Raji (cell line): Measurements from ENCODE around the gene STAG3.

Source experiments
- POLR2A ChIP-seq: IDR thresholded peaks from 2 replicates; pipeline ENCODE4 v1.6.1; 2011; ENCODE audit warnings: low read depth, low read length, control low read depth; ENCODE audit not compliant: insufficient read depth

The STAG3 gene

GRCh38 chr7:100153708-100154535 lies 23.8 kb upstream of the STAG3 start:
- no peak; the same call in 1 of the 2 replicates for TF ChIP-seq POLR2A

DNA sequence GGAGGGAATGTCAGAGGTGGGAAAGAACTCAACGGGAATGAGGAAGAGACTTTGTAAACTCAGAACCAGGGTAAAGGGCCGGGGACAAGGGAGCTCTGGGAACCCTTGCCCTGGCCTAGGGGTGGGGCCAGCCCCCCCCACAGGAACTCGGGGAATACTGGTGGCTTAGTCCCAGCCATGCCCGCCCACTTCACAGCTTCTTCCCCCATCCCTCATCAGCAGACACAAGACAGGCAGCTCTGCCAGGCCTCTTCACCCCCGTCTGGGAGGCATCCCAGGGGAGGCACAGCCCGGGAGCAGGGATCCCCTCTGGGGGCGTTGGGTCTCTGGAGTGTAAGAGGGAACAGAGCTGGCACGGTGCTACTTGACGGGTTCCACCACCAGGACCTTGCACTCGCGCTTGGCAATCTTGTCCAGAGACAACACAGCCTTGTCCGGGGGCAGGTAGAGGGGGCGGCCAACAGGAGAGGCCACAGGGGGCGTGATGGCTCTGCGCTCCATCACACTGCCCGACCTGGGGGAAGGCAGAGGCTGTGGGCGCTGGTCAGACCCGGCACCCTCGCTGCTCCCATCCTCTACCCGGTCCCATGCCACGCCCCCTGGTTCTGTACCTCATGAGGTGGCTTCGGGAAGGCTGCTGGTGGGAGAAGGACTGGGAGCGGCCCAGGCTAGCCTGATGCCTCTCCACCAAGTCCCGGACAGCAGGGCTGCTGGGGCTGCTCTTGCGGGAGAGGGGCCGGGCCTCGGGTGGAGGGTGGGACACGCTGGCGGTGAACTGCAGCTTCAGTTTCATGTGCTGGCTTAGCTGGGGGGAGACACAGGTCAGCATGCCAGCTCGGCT lies 22.8 kb upstream of the STAG3 start:
- no peak for TF ChIP-seq POLR2A

DNA sequence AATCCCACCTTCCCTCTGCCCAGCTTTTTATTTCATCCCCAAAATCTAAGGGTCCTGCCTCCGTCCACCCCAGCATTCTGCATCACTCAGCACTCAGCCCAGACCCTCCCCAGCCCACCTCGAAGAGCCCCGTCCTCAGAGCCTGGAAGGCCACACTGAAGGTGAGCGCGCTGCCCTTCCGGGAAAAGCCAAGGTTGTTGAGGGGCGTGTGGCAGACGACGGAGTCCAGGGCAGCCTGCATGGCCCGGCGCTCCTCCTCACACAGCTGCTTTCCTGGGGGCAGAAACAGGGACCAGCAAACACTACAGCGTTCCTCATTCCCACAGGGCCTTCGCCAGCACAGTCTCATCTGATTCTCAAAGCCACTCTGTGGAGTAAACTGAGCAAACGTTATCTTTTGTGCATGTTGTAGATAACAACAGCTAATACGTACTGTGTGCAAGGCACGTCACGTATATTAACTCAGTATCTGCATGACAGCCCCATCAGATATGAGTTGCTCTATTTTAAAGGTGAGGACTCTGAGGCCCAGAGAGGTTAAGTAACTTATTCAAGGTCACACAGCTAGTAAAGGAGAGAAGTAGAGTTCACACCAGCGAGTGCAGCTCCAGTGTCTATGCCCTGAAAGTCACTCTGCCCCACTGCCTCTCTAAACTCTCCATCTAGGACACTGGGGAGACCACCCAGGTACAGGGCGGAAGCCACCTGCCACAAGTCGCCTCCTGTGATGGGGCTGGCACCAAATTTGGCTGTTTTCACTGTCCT lies 22.0 kb upstream of the STAG3 start:
- TF ChIP-seq POLR2A, result 0 out of 2 replicates have a peak, but pooled peaks have one; percentile 4

- TF ChIP-seq POLR2A, result no peak; the same call in 1 of the 2 replicates
Measured at GRCh38 chr7:100156331-100157068, 21.2 kb upstream of the STAG3 start.

DNA sequence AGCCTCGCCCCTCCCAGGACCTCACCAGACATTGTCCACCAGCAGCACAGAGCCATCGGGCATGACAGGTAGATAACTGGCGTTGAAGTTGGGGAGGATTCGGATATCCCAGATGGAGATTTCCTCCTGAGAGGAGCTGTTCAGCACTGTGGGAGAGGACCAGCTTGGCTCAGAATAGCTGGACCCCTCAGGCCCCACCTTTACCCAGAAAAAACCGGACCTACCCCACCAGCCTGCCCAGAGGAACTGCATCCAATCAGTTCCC lies 20.7 kb upstream of the STAG3 start:
- TF ChIP-seq POLR2A, result no peak

DNA sequence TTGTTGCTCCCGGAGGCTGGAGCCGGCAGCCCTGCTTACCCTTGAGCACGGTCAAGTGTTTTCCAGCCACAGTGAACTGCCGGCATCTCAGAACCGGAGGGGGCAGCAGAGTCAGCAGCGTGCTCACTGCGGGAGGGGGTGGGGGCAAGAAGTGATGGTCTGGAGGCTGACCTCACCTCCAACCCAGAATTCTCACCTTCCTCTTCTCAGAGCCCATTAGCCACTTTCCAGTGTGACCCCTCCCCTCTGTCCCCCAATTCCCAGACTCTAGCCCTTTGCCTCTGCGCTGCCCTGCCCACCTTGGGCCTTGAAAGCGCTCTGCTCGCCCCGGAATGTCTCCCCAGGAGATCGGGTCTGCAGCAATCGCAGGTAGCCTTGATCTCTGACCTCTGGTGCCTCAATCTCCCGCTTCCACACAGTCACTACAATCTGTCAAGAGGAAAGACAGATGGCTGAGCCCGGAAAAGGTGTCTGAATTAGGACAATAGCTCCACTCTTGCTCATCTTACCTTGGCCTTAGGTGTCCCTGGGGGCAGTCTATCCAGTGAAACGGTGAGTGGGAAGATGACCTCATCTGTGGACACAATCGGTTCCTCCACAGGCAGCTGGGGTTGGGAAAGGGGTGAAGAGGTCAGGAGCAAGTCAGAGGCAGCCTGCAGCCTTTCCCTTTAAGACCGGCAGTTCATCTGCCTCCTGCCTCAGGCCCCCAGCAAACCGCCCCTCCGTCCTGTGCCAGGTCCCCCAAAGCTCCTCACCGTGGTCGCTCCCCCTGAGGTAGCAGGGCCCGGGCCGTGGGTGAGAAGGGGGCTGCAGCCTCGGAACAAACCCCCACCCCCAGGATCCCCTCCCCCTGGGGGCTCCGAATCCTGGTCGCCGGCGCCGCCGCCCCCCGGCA lies 20.1 kb upstream of the STAG3 start:
- TF ChIP-seq POLR2A, result peak; percentile 28; the same call in 1 of the 2 replicates

GRCh38 chr7:100158229-100159098 lies 19.3 kb upstream of the STAG3 start, which contains the start of gene TRAPPC14:
TRAPPC14 (minus strand) TSS chr7:100158723; CDS start chr7:100158499, 224 bp downstream.
- TF ChIP-seq POLR2A, result peak; percentile 83

GRCh38 chr7:100159099-100159623 lies 18.6 kb upstream of the STAG3 start:
- TF ChIP-seq POLR2A, result no peak

DNA sequence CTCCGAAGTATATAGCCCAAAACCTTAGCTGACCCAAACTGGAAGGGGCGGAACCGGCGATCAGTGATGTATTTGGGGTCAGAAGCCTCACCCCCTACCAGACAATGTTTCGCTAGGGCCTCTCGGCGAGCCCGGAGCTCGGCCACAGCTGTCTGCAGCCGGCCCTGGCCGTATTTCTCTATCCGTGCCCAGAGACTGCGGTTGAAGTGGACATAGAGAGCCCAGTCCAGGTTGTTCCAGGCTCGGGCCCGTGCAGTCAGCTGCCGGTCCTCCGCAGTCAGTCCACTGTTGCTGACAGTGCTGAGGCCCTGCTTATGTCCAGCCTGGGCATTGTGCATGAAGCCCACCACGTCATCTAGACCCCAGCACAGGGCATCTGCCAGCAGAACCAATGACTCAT lies 17.7 kb upstream of the STAG3 start:
- no peak for TF ChIP-seq POLR2A

- TF ChIP-seq POLR2A, result no peak
Measured at GRCh38 chr7:100163006-100163531, 14.6 kb upstream of the STAG3 start.

GRCh38 chr7:100163871-100164270 lies 13.8 kb upstream of the STAG3 start:
- TF ChIP-seq POLR2A, result no peak

- no peak for TF ChIP-seq POLR2A
Measured at GRCh38 chr7:100166317-100166940, 11.3 kb upstream of the STAG3 start.
